H1 (cell line): ENCODE results near the gene PTPRD. TPM values are rescaled to one million over a fixed set of nuclear protein-coding genes. Genes with fewer than 3 reads are reported as not detected.

Source experiments
- CTCF ChIA-PET: fragments of 300-600 bp; sonication (Branson Sonifier 250); formaldehyde crosslinking; loops from one replicate; lab custom pipeline; 2021; ENCODE audit not compliant: partially characterized antibody; lab: Charles Lee
- POLR2A ChIA-PET: fragments of 300-600 bp; sonication (Branson Sonifier 250); formaldehyde crosslinking; loops from one replicate; lab custom pipeline; 2021; ENCODE audit warnings: inconsistent platforms; ENCODE audit not compliant: partially characterized antibody; lab: Charles Lee
- DNase-seq, 2 experiments: peaks; one replicate each; pipeline versions ENCODE4 v3.0.0 to v3.0.0-alpha.2; 2010 to 2022; ENCODE audit warnings: low spot score in 2 of 2, low read depth in 1 of 2, mixed read lengths in 1 of 2
- FAIRE-seq: peaks from 2 replicates; lab custom pipeline; 2011; peaks lifted over from hg19 to GRCh38; lab: Jason Lieb, UNC
- H2AFZ ChIP-seq: 2 replicates; pipeline ENCODE4 v1.8.1; 2012; ENCODE audit warnings: low read length, inconsistent platforms
- H2AK5ac ChIP-seq: 2 replicates; pipeline ENCODE4 v1.6.1; 2013; ENCODE audit warnings: low read depth, low read length
- H2BK120ac ChIP-seq: replicated peaks from 2 replicates; pipeline ENCODE3; 2013; ENCODE audit warnings: low read depth, low read length, inconsistent platforms
- H2BK12ac ChIP-seq: 2 replicates; pipeline ENCODE4 v1.6.1; 2013; ENCODE audit warnings: low read depth, low read length
- H2BK15ac ChIP-seq: 2 replicates; pipeline ENCODE4 v1.6.1; 2013; ENCODE audit warnings: low read length
- H2BK20ac ChIP-seq: 2 replicates; pipeline ENCODE4 v1.6.1; 2013; ENCODE audit warnings: low read length
- H2BK5ac ChIP-seq: 2 replicates; pipeline ENCODE4 v1.6.1; 2013; ENCODE audit warnings: low read depth, low read length
- H3K14ac ChIP-seq: 2 replicates; pipeline ENCODE4 v1.6.1; 2013; ENCODE audit warnings: inconsistent platforms; ENCODE audit not compliant: insufficient read length
- H3K18ac ChIP-seq: 2 replicates; pipeline ENCODE4 v1.6.1; 2013; ENCODE audit warnings: low read length; ENCODE audit errors: extremely low read depth
- H3K23ac ChIP-seq: 2 replicates; pipeline ENCODE4 v1.6.1; 2013; ENCODE audit warnings: inconsistent platforms; ENCODE audit not compliant: insufficient read length
- H3K23me2 ChIP-seq: 2 replicates; pipeline ENCODE4 v1.6.1; 2013; ENCODE audit warnings: low read depth, low read length
- H3K27ac ChIP-seq: 2 replicates; pipeline ENCODE4 v1.6.1; 2011; ENCODE audit warnings: low read depth, low read length, inconsistent platforms
- H3K27me3 ChIP-seq, 4 experiments: replicated peaks in 1 of 4; 1 replicate in 1 of 4; 2 replicates in 3 of 4; pipeline versions ENCODE4 v1.6.1 to v1.8.1; 2011 to 2013; ENCODE audit warnings: low read length in 3 of 4, mild to moderate bottlenecking in 3 of 4, inconsistent platforms in 2 of 4, mixed read lengths in 2 of 4, moderate library complexity in 1 of 4; ENCODE audit not compliant: control insufficient read depth in 3 of 4, insufficient read depth in 3 of 4; ENCODE audit errors: extremely low read depth in 1 of 4
- H3K36me3 ChIP-seq, 4 experiments: 2 replicates each; pipeline versions ENCODE4 v1.6.1 to v1.8.1; 2011 to 2013; ENCODE audit warnings: mild to moderate bottlenecking in 4 of 4, low read length in 3 of 4, moderate library complexity in 2 of 4, control low read depth in 1 of 4, inconsistent platforms in 1 of 4; ENCODE audit not compliant: insufficient read depth in 4 of 4, control insufficient read depth in 2 of 4
- H3K4ac ChIP-seq: replicated peaks from 2 replicates; pipeline ENCODE3; 2013; ENCODE audit warnings: low read length, low read depth, mixed read lengths, inconsistent platforms; ENCODE audit not compliant: insufficient read length
- H3K4me1 ChIP-seq, 4 experiments: replicated peaks in 1 of 4; 1 replicate in 1 of 4; 2 replicates in 3 of 4; pipeline versions ENCODE4 v1.6.1 to v1.8.1; 2011 to 2013; ENCODE audit warnings: low read length in 3 of 4, inconsistent platforms in 2 of 4, mixed read lengths in 1 of 4; ENCODE audit not compliant: insufficient read depth in 4 of 4, control insufficient read depth in 3 of 4
- H3K4me2 ChIP-seq, 2 experiments: 2 replicates each; pipeline versions ENCODE4 v1.6.1 to v1.8.1; 2011 to 2013; ENCODE audit warnings: low read depth in 2 of 2, low read length in 2 of 2, control low read depth in 1 of 2, inconsistent platforms in 1 of 2, mild to moderate bottlenecking in 1 of 2; ENCODE audit not compliant: insufficient read depth in 1 of 2
- H3K4me3 ChIP-seq, 4 experiments: fragments of 200-600, 300-600 bp in 1 of 4; sonication (generic), shearing (Covaris generic), sonication (Bioruptor Twin) in 1 of 4; 2 replicates each; pipeline versions ENCODE4 v1.5.1 to v1.8.1; 2011 to 2016; ENCODE audit warnings: low read length in 4 of 4, low read depth in 3 of 4, control low read depth in 2 of 4, inconsistent platforms in 2 of 4, mild to moderate bottlenecking in 2 of 4, mixed read lengths in 1 of 4, moderate library complexity in 1 of 4; ENCODE audit not compliant: insufficient read depth in 2 of 4; ENCODE audit errors: extremely low read depth in 1 of 4
- H3K56ac ChIP-seq: replicated peaks from 2 replicates; pipeline ENCODE3; 2013; ENCODE audit warnings: low read depth, mild to moderate bottlenecking, mixed read lengths, low read length, inconsistent platforms; ENCODE audit not compliant: insufficient read length
- H3K79me1 ChIP-seq: 2 replicates; pipeline ENCODE4 v1.6.1; 2013; ENCODE audit warnings: low read depth, low read length, control low read depth
- H3K79me2 ChIP-seq, 2 experiments: 2 replicates each; pipeline versions ENCODE4 v1.6.1 to v1.8.1; 2012 to 2013; ENCODE audit warnings: low read length in 2 of 2, mild to moderate bottlenecking in 2 of 2, inconsistent platforms in 1 of 2; ENCODE audit not compliant: insufficient read depth in 2 of 2, control insufficient read depth in 1 of 2
- H3K9ac ChIP-seq, 4 experiments: replicated peaks in 1 of 4; 1 replicate in 1 of 4; 2 replicates in 3 of 4; pipeline versions ENCODE4 v1.6.1 to v1.8.1; 2011 to 2013; ENCODE audit warnings: low read depth in 3 of 4, low read length in 3 of 4, control low read depth in 2 of 4, mild to moderate bottlenecking in 2 of 4, moderate library complexity in 2 of 4, inconsistent platforms in 1 of 4; ENCODE audit errors: extremely low read depth in 1 of 4
- H3K9me3 ChIP-seq, 2 experiments: 2 replicates each; pipeline versions ENCODE4 v1.6.1 to v1.8.1; 2012 to 2013; ENCODE audit warnings: mild to moderate bottlenecking in 2 of 2, moderate library complexity in 2 of 2, control low read depth in 1 of 2, inconsistent platforms in 1 of 2, low read depth in 1 of 2, low read length in 1 of 2, mixed read lengths in 1 of 2; ENCODE audit not compliant: insufficient read depth in 2 of 2
- H4K20me1 ChIP-seq, 2 experiments: replicated peaks in 1 of 2; 2 replicates each; pipeline versions ENCODE3 to v1.8.1; 2011 to 2013; ENCODE audit warnings: inconsistent platforms in 2 of 2, low read length in 2 of 2, mild to moderate bottlenecking in 1 of 2; ENCODE audit not compliant: insufficient read depth in 2 of 2, control insufficient read depth in 1 of 2
- H4K5ac ChIP-seq: 2 replicates; pipeline ENCODE4 v1.6.1; 2013; ENCODE audit warnings: low read length, low read depth, mixed read lengths, inconsistent platforms; ENCODE audit not compliant: insufficient read length
- H4K8ac ChIP-seq: 2 replicates; pipeline ENCODE4 v1.8.0; 2013; ENCODE audit warnings: mild to moderate bottlenecking, moderate library complexity, low read length, inconsistent platforms; ENCODE audit not compliant: insufficient read depth; ENCODE audit errors: extremely low read depth
- H4K91ac ChIP-seq: replicated peaks from 2 replicates; pipeline ENCODE3; 2013; ENCODE audit warnings: low read length, mixed read lengths, inconsistent platforms; ENCODE audit not compliant: insufficient read length
- CBX8 ChIP-seq: fragments of 300-800, 300-1000 bp; sonication (generic); IDR thresholded peaks from 2 replicates; pipeline ENCODE4 v1.7.1; 2016; ENCODE audit warnings: low read depth, low read length, borderline replicate concordance
- EGR1 ChIP-seq: IDR thresholded peaks from 2 replicates; pipeline ENCODE4 v1.6.1; 2011; ENCODE audit warnings: low read depth, low read length, borderline replicate concordance
- JUN ChIP-seq: IDR thresholded peaks from 2 replicates; pipeline ENCODE4 v1.6.1; 2011; ENCODE audit warnings: low read depth, mild to moderate bottlenecking, improper control_type of control experiment, low read length
- RAD21 ChIP-seq, 2 experiments: IDR thresholded peaks in 1 of 2; conservative IDR thresholded peaks in 1 of 2; 2 replicates each; pipeline ENCODE4 v1.6.1; 2011; ENCODE audit warnings: low read depth in 2 of 2, low read length in 2 of 2, improper control_type of control experiment in 1 of 2, inconsistent platforms in 1 of 2, mild to moderate bottlenecking in 1 of 2, moderate library complexity in 1 of 2
- RBBP5 ChIP-seq: IDR thresholded peaks from 2 replicates; pipeline ENCODE4 v1.7.1; 2012; ENCODE audit warnings: low read depth, mild to moderate bottlenecking, inconsistent platforms, low read length, moderate library complexity, borderline replicate concordance
- SIN3A ChIP-seq, 2 experiments: IDR thresholded peaks in 1 of 2; conservative IDR thresholded peaks in 1 of 2; 2 replicates each; pipeline ENCODE4 v1.6.1; 2011 to 2012; ENCODE audit warnings: low read length in 2 of 2, improper control_type of control experiment in 1 of 2, low read depth in 1 of 2, mild to moderate bottlenecking in 1 of 2
- YY1 ChIP-seq: IDR thresholded peaks from 2 replicates; pipeline ENCODE4 v1.6.1; 2011; ENCODE audit warnings: low read depth, mild to moderate bottlenecking, low read length
- WGBS, 2 experiments: shearing (Covaris generic) in 1 of 2; methylation state at CpG; one replicate each; pipeline versions ENCODE4 v1.1.6 to v1.1.7; 2013 to 2015; ENCODE audit warnings: low lambda C conversion rate in 2 of 2, mixed read lengths in 2 of 2, inconsistent platforms in 1 of 2, low coverage in 1 of 2, missing lambda C conversion rate in 1 of 2; ENCODE audit not compliant: insufficient replicate concordance in 2 of 2, insufficient coverage in 1 of 2, insufficient read length in 1 of 2; ENCODE audit errors: extremely low coverage in 1 of 2, missing lambda C conversion rate in 1 of 2; 5-methylcytosine and 5-hydroxymethylcytosine counted together
- polyA plus RNA-seq, 7 experiments: library from polyadenylated mRNA; depleted of rRNA in 3 of 7; stranded (reverse) in 5 of 7; unstranded in 2 of 7; fragments of >200 nt in 5 of 7; fragments of 200-250 nt in 2 of 7; gene quantifications; 1 replicate in 5 of 7; 2 replicates in 1 of 7; 4 replicates in 1 of 7; pipeline versions ENCODE4 v1.2.1 to v1.2.3, GENCODE V29; 2011 to 2013; ENCODE audit warnings: missing spikeins in 2 of 7, mixed read lengths in 2 of 7
- total RNA-seq: library from RNA; stranded (reverse); fragmentation: NEBNext Ultra II Directional; extraction: Animal tissue kit (Norgen Biotek cat#: 25700); gene quantifications from 2 replicates; pipeline ENCODE4 v1.2.1, GENCODE V29; 2021
- TF ChIP-seq, protein P1 (sequence below), 3 experiments: IDR thresholded peaks; 1 replicate in 2 of 3; 2 replicates in 1 of 3; pipeline versions ENCODE4 v1.5.1 to v1.6.1; 2011; ENCODE audit warnings: low read length in 3 of 3, mild to moderate bottlenecking in 3 of 3, inconsistent platforms in 2 of 3, low read depth in 1 of 3, moderate library complexity in 1 of 3; ENCODE audit not compliant: insufficient read depth in 1 of 3; ENCODE audit errors: control extremely low read depth in 1 of 3

Gene PTPRD
- total and polyA plus RNA-seq, 2 of the 8 experiments (the other 6 are each of a cell fraction or from before 2014, with no cell fraction given) = 17.2 to 77.0 TPM

DNA sequence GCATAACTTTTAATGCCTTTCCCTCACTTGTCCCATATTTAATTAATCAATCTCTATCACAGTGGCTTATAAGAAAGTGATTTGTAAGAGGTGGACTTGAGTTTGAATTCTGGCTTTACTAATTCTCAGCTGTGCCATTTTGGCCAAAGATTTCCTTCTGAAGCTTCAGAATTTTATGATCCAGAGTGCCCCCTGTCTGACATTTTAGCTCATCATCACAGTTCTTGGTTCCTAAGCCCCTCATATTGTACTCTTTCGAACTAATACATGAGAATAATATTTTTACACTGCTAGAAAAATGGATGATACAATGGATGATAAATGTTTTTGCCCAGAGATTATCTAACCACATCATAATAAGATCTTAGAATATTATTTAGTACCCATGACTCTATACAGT is 1014.1 kb downstream of the PTPRD start:
- Histone ChIP-seq H4K91ac (no peak overlapping the region), H3K9ac (no peak overlapping the region), H2AFZ (no peak overlapping the region), H3K18ac (no peak overlapping the region), H3K4me2 (no peak overlapping the region), H4K5ac (no peak overlapping the region), H3K4me1 (no peaks in the 10 kb centered on the region), H3K4ac (no peak overlapping the region), H3K79me1 (no peaks in the 10 kb centered on the region), H3K79me2 (no peaks in the 10 kb centered on the region), H3K4me3 (no peak overlapping the region), H3K56ac (no peak overlapping the region), H4K20me1 (no peaks in the 10 kb centered on the region), H2BK20ac (no peak overlapping the region), H3K23me2 (no peaks in the 10 kb centered on the region; the same call in 1 of the 2 replicates), H3K23ac (no peak overlapping the region), H2BK15ac (no peak overlapping the region), H4K8ac (no peak overlapping the region), H3K27me3 (no peaks in the 10 kb centered on the region), H3K14ac (no peak overlapping the region), H2BK12ac (no peak overlapping the region), H2BK5ac (no peak overlapping the region), H3K9me3 (no peaks in the 10 kb centered on the region), H3K36me3 (no peaks in the 10 kb centered on the region), H3K27ac (no peak overlapping the region), H2AK5ac (no peak overlapping the region), H2BK120ac (no peak overlapping the region)
- 91% methylated on average over 1 of the region's 1 CpG; no CpG with 5 or more reads in 1 of the 2 experiments for WGBS, 2 experiments
- ChIA-PET CTCF (interaction anchor here (0.5 to 1.8 kb wide), 7 partner anchors 9 to 895 kb away, joined by 3 to 5 read pairs (median 3); no protein-coding TSS in a partner anchor), POLR2A (no interaction called here)
- FAIRE-seq = peak; percentile 63
- DNase-seq = no peak
- TF ChIP-seq JUN (no peak), EGR1 (no peak), RAD21 (IDR thresholded peaks at IDR 0.05 in 1 of 2, conservative IDR thresholded peaks at IDR 0.05 in 1 of 2; ENCODE audit: low read depth in 2 of 2, low read length in 2 of 2) (peak; percentile 57 to 70), CBX8 (no peak), YY1 (peak; percentile 32; the same call in 1 of the 2 replicates), RBBP5 (no peak), SIN3A (conservative IDR thresholded peaks at IDR 0.05 in 1 of 2, IDR thresholded peaks at IDR 0.05 in 1 of 2; ENCODE audit: low read depth in 1 of 2, low read length in 2 of 2) (no peak)
- TF ChIP-seq, protein P1, sequence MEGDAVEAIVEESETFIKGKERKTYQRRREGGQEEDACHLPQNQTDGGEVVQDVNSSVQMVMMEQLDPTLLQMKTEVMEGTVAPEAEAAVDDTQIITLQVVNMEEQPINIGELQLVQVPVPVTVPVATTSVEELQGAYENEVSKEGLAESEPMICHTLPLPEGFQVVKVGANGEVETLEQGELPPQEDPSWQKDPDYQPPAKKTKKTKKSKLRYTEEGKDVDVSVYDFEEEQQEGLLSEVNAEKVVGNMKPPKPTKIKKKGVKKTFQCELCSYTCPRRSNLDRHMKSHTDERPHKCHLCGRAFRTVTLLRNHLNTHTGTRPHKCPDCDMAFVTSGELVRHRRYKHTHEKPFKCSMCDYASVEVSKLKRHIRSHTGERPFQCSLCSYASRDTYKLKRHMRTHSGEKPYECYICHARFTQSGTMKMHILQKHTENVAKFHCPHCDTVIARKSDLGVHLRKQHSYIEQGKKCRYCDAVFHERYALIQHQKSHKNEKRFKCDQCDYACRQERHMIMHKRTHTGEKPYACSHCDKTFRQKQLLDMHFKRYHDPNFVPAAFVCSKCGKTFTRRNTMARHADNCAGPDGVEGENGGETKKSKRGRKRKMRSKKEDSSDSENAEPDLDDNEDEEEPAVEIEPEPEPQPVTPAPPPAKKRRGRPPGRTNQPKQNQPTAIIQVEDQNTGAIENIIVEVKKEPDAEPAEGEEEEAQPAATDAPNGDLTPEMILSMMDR (IDR thresholded peaks at IDR 0.05; ENCODE audit: control extremely low read depth in 1 of 3, insufficient read depth in 1 of 3, low read depth in 1 of 3, low read length in 3 of 3) = peak in 2 of 3 experiments; percentile 24 to 30; a peak in 2 of 4 replicates
